Skeletal muscle satellite cell (primary cell): ENCODE measurements around the gene SORL1.

Source experiments
- H3K27me3 ChIP-seq: 2 replicates; pipeline ENCODE4 v1.7.0; 2013; ENCODE audit warnings: low read length; ENCODE audit not compliant: control insufficient read depth, insufficient read depth
- H3K36me3 ChIP-seq: 2 replicates; pipeline ENCODE4 v1.7.0; 2013; ENCODE audit warnings: mild to moderate bottlenecking, control low read depth, low read length; ENCODE audit not compliant: insufficient read depth
- H3K4me1 ChIP-seq: 2 replicates; pipeline ENCODE4 v1.7.0; 2013; ENCODE audit warnings: low read length; ENCODE audit not compliant: control insufficient read depth, insufficient read depth
- H3K4me2 ChIP-seq: 2 replicates; pipeline ENCODE4 v1.7.0; 2013; ENCODE audit warnings: mild to moderate bottlenecking, low read length
- H3K4me3 ChIP-seq: 2 replicates; pipeline ENCODE4 v1.7.0; 2013; ENCODE audit warnings: low read length
- H3K9ac ChIP-seq: 2 replicates; pipeline ENCODE4 v1.7.0; 2013; ENCODE audit warnings: mild to moderate bottlenecking, low read depth, low read length, moderate library complexity
- H3K9me3 ChIP-seq: replicated peaks from 2 replicates; pipeline ENCODE4 v1.7.0; 2013; ENCODE audit warnings: mild to moderate bottlenecking, control low read depth, low read length

Gene SORL1

GRCh38 chr11:121435132-121435531 is 17.0 kb upstream of the SORL1 start:
- Histone ChIP-seq H3K9me3 (no peaks in the 10 kb centered on the region), H3K4me2 (no peak overlapping the region), H3K4me3 (no peak overlapping the region), H3K27me3 (peaks cover 57% of the 10 kb centered on the region), H3K4me1 (no peaks in the 10 kb centered on the region), H3K9ac (no peak overlapping the region), H3K36me3 (no peaks in the 10 kb centered on the region)

DNA sequence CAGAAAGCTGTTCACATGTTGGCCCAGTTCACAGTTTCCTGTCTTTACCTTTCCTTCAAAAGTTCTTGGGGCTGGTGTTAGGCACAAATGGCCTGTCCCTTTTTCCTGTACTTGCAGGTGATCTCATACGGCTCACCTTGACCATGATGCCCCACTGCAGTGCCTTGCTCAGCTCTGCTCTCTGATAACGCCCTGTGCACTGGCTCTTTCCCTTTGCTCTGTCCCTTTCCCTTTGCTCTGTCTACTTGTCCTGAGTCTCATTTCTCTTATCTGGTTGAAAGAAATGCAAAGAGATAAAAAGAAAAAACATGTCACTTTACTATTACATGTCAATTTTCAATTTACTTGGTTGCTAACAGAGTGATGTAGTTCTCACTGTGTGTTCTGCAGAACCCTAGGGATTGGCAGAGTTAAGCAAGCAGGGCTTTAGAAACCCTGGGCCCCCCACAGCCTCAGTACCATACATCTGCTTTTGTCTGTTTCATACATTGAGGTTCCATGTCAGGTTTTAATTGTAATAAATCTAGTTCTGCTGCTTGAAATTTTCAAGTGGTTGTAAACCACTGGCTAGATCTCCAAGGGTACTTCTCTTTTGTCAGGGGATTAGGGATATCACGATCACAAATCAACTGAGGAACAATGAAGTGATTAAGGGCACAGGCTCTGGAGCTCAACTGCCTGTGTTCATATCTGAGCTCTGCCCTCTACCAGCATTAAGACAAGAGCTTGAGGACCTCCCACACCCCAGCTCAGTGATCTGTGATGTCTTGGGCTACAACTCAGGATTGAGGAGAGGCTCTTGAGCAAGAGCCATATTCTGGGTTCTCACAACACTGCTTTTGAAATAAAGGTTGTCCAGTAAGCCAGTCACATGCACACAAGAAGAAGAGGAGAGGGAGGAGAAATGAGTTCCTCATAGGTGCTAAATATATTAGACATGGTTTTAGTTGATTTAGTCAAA is 16.3 kb upstream of the SORL1 start:
- Histone ChIP-seq H3K9ac (no peak overlapping the region), H3K4me2 (no peak overlapping the region), H3K36me3 (no peaks in the 10 kb centered on the region), H3K4me3 (no peak overlapping the region), H3K4me1 (no peaks in the 10 kb centered on the region), H3K9me3 (no peaks in the 10 kb centered on the region), H3K27me3 (peaks cover 52% of the 10 kb centered on the region)

DNA sequence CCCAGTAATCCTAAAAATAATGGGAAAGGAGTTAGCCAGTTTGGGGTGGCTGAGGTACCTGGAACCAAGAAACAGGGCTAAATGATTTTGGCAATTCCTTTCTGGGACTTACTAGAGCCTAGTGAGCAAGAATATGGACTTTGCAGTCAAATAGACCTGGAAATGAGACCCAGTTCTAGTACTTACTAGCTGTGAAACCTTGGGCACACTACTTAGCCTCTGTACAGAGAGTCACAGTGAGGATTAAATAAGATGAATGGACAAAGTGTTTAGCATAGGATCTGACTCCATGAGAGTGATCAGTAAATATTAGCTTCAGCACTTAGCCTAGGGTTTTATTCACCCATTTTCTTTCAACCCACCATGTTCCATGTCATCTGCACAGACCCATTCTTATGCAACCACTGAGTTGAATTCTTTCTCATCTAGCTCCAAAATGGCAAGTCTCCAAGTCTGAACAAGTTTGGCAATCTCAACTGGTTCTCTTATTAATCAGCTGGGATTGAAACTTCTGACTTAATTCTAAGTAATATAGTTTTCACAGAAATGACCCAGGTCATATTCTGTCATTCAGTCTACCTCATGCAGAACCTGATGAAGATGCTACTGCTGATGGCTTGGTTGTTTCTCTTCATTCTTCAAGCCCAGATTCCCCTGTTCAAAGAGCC is 15.0 kb upstream of the SORL1 start:
- Histone ChIP-seq H3K4me1 (no peaks in the 10 kb centered on the region), H3K4me3 (no peak overlapping the region), H3K27me3 (peaks cover 43% of the 10 kb centered on the region), H3K4me2 (no peak overlapping the region), H3K9ac (no peak overlapping the region), H3K9me3 (no peaks in the 10 kb centered on the region), H3K36me3 (no peaks in the 10 kb centered on the region)

- Histone ChIP-seq H3K4me1 (no peaks in the 10 kb centered on the region), H3K9ac (no peak overlapping the region), H3K9me3 (no peaks in the 10 kb centered on the region), H3K4me2 (no peak overlapping the region), H3K27me3 (peaks cover 40% of the 10 kb centered on the region), H3K36me3 (no peaks in the 10 kb centered on the region), H3K4me3 (no peak overlapping the region)
These were observed 14.4 kb upstream of the SORL1 start for GRCh38 chr11:121437686-121438078.

DNA sequence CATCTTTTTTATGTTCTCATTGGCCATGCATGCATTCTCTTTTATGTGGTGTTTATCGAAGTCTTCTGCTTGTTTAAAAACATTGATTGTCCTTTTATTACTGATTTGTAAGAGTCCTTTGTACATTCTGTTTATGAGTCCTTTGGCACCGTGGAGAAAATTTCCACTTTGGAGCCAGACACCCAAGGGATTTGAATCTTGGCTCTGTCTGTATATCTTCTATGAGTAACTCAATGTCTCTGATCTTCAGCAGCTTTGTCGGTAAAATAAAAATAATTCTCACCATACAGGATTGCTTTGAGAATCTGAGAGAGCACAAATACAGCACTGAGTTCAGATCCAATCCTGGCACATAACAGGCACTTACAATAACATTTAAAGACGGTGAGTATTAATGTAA is 12.8 kb upstream of the SORL1 start:
- Histone ChIP-seq H3K36me3 (no peaks in the 10 kb centered on the region), H3K4me1 (no peaks in the 10 kb centered on the region), H3K4me2 (no peak overlapping the region), H3K9ac (no peak overlapping the region), H3K9me3 (no peaks in the 10 kb centered on the region), H3K4me3 (no peak overlapping the region), H3K27me3 (peaks cover 44% of the 10 kb centered on the region)

- H3K4me3 ChIP-seq = no peak overlapping the region
- peaks cover 44% of the 10 kb centered on the region for H3K27me3 ChIP-seq
- no peaks in the 10 kb centered on the region for H3K36me3 ChIP-seq
- H3K9ac ChIP-seq = no peak overlapping the region
- H3K4me2 ChIP-seq = no peak overlapping the region
- no peaks in the 10 kb centered on the region for H3K4me1 ChIP-seq
- H3K9me3 ChIP-seq = no peaks in the 10 kb centered on the region
These were observed 12.4 kb upstream of the SORL1 start for GRCh38 chr11:121439759-121440158.

GRCh38 chr11:121441521-121441920 is 10.6 kb upstream of the SORL1 start:
- Histone ChIP-seq H3K4me2 (no peak overlapping the region), H3K9me3 (no peaks in the 10 kb centered on the region), H3K4me1 (no peaks in the 10 kb centered on the region), H3K4me3 (no peak overlapping the region), H3K27me3 (peaks cover 30% of the 10 kb centered on the region), H3K36me3 (no peaks in the 10 kb centered on the region), H3K9ac (no peak overlapping the region)

- Histone ChIP-seq H3K36me3 (no peaks in the 10 kb centered on the region), H3K4me1 (no peaks in the 10 kb centered on the region)
These were observed 8.3 kb upstream of the SORL1 start for GRCh38 chr11:121443688-121444275.

GRCh38 chr11:121444526-121444925 is 7.6 kb upstream of the SORL1 start:
- H3K36me3 ChIP-seq = no peaks in the 10 kb centered on the region
- no peaks in the 10 kb centered on the region for H3K4me1 ChIP-seq
- no peak overlapping the region for H3K4me3 ChIP-seq
- peaks cover 29% of the 10 kb centered on the region for H3K27me3 ChIP-seq
- H3K4me2 ChIP-seq = no peak overlapping the region
- H3K9me3 ChIP-seq = no peaks in the 10 kb centered on the region
- no peak overlapping the region for H3K9ac ChIP-seq

More at GRCh38 chr11:121443688-121444275, 8.3 kb upstream of the SORL1 start:
- Histone ChIP-seq H3K9ac (no peak overlapping the region), H3K27me3 (peaks cover 21% of the 10 kb centered on the region), H3K9me3 (no peaks in the 10 kb centered on the region), H3K4me3 (no peak overlapping the region), H3K4me2 (no peak overlapping the region)

DNA sequence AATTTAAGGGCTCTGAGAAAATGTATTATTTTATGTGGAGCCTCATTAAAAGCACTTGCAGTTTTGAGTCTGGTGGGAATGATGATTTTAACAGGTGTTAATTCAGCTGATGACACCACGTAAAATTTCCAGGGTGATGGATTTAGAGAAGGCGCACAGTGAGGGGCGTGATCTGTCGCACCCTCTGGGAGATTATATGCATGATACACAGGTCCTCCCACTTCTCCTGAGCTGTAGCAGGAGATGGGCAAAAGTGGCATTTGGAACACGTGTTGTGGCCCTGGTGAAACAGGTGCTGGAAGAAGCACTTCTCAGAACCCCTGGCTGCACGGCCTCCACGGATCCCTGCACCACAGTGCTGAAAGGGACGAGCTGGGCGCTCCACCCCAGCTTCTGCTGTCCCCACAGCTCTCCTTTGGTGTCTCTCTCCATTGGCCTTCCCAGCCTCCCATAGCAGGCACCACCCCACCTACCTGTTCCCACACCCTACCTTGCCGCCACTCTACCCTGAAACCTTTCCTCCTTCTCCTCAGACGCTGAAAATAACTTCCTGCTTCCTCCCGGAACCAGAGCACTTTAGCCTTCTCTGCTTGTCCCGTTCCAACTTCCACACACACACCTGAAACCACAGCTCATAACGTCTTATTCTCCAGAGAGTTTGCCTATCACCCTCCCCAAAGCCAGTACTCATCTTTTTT is 6.9 kb upstream of the SORL1 start:
- Histone ChIP-seq H3K9ac (no peak overlapping the region), H3K9me3 (no peaks in the 10 kb centered on the region), H3K4me2 (no peak overlapping the region), H3K4me3 (no peak overlapping the region), H3K36me3 (no peaks in the 10 kb centered on the region), H3K27me3 (peaks cover 36% of the 10 kb centered on the region), H3K4me1 (no peaks in the 10 kb centered on the region)

GRCh38 chr11:121446752-121447156 is 5.4 kb upstream of the SORL1 start:
- no peaks in the 10 kb centered on the region for H3K9me3 ChIP-seq
- H3K4me1 ChIP-seq = no peaks in the 10 kb centered on the region
- H3K36me3 ChIP-seq = no peaks in the 10 kb centered on the region
- no peak overlapping the region for H3K4me3 ChIP-seq
- H3K9ac ChIP-seq = no peak overlapping the region
- peaks cover 50% of the 10 kb centered on the region for H3K27me3 ChIP-seq
- no peak overlapping the region for H3K4me2 ChIP-seq
